Fibroblast of lung (primary cell): ENCODE data around the gene RAB13. TPM values are rescaled to one million over a fixed set of nuclear protein-coding genes. Genes with fewer than 3 reads are reported as not detected.

ENCODE experiments used
- DNase-seq, 2 donors: peaks; one replicate each; pipeline versions ENCODE4 v3.0.0 to v3.0.0-alpha.2; 2010; ENCODE audit warnings: low read depth in 2 of 2
- H2AFZ ChIP-seq: 2 replicates; pipeline ENCODE4 v1.5.1; 2012; ENCODE audit warnings: low read length, control low read depth, inconsistent platforms
- H3K27ac ChIP-seq: 2 replicates; pipeline ENCODE4 v1.5.1; 2011; ENCODE audit warnings: low read length, control low read depth; ENCODE audit not compliant: insufficient read depth
- H3K27me3 ChIP-seq: 2 replicates; pipeline ENCODE4 v1.5.1; 2011; ENCODE audit warnings: mild to moderate bottlenecking, low read length; ENCODE audit not compliant: control insufficient read depth, insufficient read depth
- H3K36me3 ChIP-seq: 2 replicates; pipeline ENCODE4 v1.5.1; 2011; ENCODE audit warnings: low read length; ENCODE audit not compliant: control insufficient read depth, insufficient read depth
- H3K4me1 ChIP-seq: 2 replicates; pipeline ENCODE4 v1.5.1; 2011; ENCODE audit warnings: low read length; ENCODE audit not compliant: control insufficient read depth, insufficient read depth; ENCODE audit errors: extremely low read depth
- H3K4me2 ChIP-seq: 2 replicates; pipeline ENCODE4 v1.5.1; 2011; ENCODE audit warnings: low read length, control low read depth; ENCODE audit not compliant: insufficient read depth; ENCODE audit errors: extremely low read depth
- H3K4me3 ChIP-seq, 4 experiments: fragments of 200-600 bp in 1 of 4; sonication (generic) in 1 of 4; replicated peaks in 1 of 4; 2 replicates each; pipeline ENCODE4 v1.5.1; 2011 to 2016; ENCODE audit warnings: low read length in 4 of 4, low read depth in 3 of 4, mild to moderate bottlenecking in 3 of 4, control low read depth in 2 of 4, inconsistent platforms in 1 of 4, mixed read lengths in 1 of 4; ENCODE audit not compliant: insufficient read depth in 1 of 4; ENCODE audit errors: control extremely low read depth in 1 of 4
- H3K79me2 ChIP-seq: 2 replicates; pipeline ENCODE4 v1.5.1; 2012; ENCODE audit warnings: mild to moderate bottlenecking, low read length, inconsistent platforms; ENCODE audit not compliant: control insufficient read depth, insufficient read depth
- H3K9ac ChIP-seq: 2 replicates; pipeline ENCODE4 v1.5.1; 2011; ENCODE audit warnings: mild to moderate bottlenecking, low read length, control low read depth; ENCODE audit not compliant: insufficient read depth
- H3K9me3 ChIP-seq: 2 replicates; pipeline ENCODE4 v1.5.1; 2012; ENCODE audit warnings: low read depth, low read length; ENCODE audit not compliant: control insufficient read depth, insufficient read depth
- H4K20me1 ChIP-seq: 2 replicates; pipeline ENCODE4 v1.5.1; 2011; ENCODE audit warnings: low read length; ENCODE audit not compliant: control insufficient read depth, insufficient read depth; ENCODE audit errors: extremely low read depth
- EZH2 ChIP-seq: IDR thresholded peaks from 2 replicates; pipeline ENCODE4 v1.5.1; 2012; ENCODE audit warnings: low read length, control low read depth, mild to moderate bottlenecking; ENCODE audit errors: missing control alignments
- polyA plus RNA-seq, 2 donors: library from polyadenylated mRNA; depleted of rRNA in 1 of 2; stranded (reverse) in 1 of 2; unstranded in 1 of 2; fragments of >200 nt; gene quantifications; 2 replicates each; pipeline ENCODE4 v1.2.1, GENCODE V29; 2011 to 2012; ENCODE audit warnings: missing spikeins in 1 of 2
- total RNA-seq: library from RNA; depleted of rRNA; stranded (reverse); fragments of >200 nt; gene quantifications from 2 replicates; pipeline ENCODE4 v1.2.1, GENCODE V29; 2014
- TF ChIP-seq, protein P1 (sequence below), 2 donors: IDR thresholded peaks in 1 of 2; conservative IDR thresholded peaks in 1 of 2; 1 replicate in 1 of 2; 2 replicates in 1 of 2; pipeline ENCODE4 v1.5.1; 2011 to 2012; ENCODE audit warnings: low read length in 2 of 2, control low read depth in 1 of 2, inconsistent platforms in 1 of 2, low read depth in 1 of 2, mild to moderate bottlenecking in 1 of 2

The RAB13 gene
- total and polyA plus RNA-seq, 2 donors (not counting 1 experiment from before 2014, with no cell fraction given), result 86.2 to 126 TPM

DNA sequence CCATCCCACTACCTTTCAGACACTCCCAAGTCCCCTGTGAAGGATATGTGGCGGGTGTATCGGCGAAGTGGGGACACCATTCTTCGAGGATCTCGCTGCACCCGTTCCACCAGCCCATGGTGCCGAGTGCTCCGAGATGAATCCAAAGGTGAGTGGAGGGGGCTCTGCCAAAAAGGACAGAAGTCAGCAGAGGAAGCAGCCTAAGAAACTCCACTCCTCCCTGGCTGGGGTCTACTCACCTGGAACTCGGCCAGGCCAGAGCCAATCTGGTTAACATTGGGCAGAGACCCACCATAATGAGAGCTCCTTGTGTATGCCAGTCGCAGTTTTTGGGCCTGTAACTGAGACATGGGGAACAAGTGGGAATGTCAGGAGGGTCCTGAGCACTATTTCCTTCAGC lies 31.3 kb downstream of the RAB13 start:
- no peaks in the 10 kb centered on the region for H3K27me3 ChIP-seq
- TF ChIP-seq, protein P1, sequence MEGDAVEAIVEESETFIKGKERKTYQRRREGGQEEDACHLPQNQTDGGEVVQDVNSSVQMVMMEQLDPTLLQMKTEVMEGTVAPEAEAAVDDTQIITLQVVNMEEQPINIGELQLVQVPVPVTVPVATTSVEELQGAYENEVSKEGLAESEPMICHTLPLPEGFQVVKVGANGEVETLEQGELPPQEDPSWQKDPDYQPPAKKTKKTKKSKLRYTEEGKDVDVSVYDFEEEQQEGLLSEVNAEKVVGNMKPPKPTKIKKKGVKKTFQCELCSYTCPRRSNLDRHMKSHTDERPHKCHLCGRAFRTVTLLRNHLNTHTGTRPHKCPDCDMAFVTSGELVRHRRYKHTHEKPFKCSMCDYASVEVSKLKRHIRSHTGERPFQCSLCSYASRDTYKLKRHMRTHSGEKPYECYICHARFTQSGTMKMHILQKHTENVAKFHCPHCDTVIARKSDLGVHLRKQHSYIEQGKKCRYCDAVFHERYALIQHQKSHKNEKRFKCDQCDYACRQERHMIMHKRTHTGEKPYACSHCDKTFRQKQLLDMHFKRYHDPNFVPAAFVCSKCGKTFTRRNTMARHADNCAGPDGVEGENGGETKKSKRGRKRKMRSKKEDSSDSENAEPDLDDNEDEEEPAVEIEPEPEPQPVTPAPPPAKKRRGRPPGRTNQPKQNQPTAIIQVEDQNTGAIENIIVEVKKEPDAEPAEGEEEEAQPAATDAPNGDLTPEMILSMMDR (conservative IDR thresholded peaks at IDR 0.05 in 1 of 2, IDR thresholded peaks at IDR 0.05 in 1 of 2; ENCODE audit: low read depth in 1 of 2, low read length in 2 of 2), result no peak
- no peak for TF ChIP-seq EZH2
- no peak for DNase-seq
- H3K9ac ChIP-seq, result no peak overlapping the region
- no peak overlapping the region for H3K4me3 ChIP-seq
- no peak overlapping the region for H3K27ac ChIP-seq
- no peak overlapping the region for H3K4me2 ChIP-seq
- peaks cover 38% of the 10 kb centered on the region for H3K79me2 ChIP-seq
- no peaks in the 10 kb centered on the region for H4K20me1 ChIP-seq
- H2AFZ ChIP-seq, result no peak overlapping the region
- no peaks in the 10 kb centered on the region for H3K9me3 ChIP-seq
- H3K4me1 ChIP-seq, result peaks cover 4% of the 10 kb centered on the region
- peaks cover 13% of the 10 kb centered on the region for H3K36me3 ChIP-seq

DNA sequence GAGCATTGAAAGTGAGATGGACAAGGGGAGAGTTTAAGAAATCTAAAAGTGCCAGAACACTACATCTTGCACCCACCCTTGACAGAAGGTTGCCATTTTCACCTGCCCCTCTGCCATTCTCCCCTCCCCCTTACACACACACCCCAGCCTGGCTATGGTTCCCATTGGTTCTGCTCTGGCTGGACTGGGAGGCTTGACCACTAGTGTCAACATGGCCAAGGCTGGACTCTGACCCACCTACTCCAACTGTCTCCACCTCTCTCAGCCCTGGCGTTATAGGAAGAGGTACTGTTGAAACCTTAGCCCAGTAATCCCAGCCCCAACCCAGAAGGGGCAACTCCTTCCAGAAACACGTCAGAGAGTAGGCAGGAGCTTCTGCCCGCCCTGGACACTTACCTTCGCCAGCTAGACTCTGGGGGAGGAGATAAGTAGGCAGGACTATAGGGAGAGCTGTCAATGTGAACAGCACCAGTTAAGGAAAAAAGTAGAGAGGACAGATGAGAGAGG lies 32.2 kb downstream of the RAB13 start:
- peaks cover 38% of the 10 kb centered on the region for H3K79me2 ChIP-seq
- peaks cover 15% of the 10 kb centered on the region for H3K36me3 ChIP-seq

DNA sequence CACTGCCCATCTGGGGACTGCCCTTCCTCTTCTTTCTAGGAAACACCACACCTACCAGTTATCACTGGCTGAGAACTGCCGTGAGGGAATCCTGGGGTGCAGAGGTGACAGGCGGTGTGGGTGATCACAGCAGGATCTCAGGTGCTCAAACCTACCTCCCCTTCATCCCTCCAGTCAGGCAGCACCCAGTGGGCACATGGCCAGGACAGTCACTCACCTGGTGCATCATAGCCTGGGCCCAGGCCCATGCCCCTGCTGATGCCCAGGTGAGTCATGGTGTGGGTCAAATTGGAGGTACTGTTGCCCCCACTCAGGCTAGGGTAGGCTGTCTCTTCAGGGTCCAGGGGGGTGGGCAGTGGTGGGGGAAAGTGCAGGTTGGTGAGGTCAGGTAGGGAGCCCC lies 34.3 kb downstream of the RAB13 start:
- peaks cover 25% of the 10 kb centered on the region for H3K79me2 ChIP-seq
- TF ChIP-seq, protein P1 (conservative IDR thresholded peaks at IDR 0.05 in 1 of 2, IDR thresholded peaks at IDR 0.05 in 1 of 2; ENCODE audit: low read depth in 1 of 2, low read length in 2 of 2), result no peak
- no peak for TF ChIP-seq EZH2
- H2AFZ ChIP-seq, result no peak overlapping the region

More for the DNA sequence above, 32.2 kb downstream of the RAB13 start:
- Histone ChIP-seq H3K27ac (no peak overlapping the region), H3K9ac (no peak overlapping the region), H2AFZ (no peak overlapping the region), H4K20me1 (no peaks in the 10 kb centered on the region), H3K4me3 (no peak overlapping the region), H3K9me3 (no peaks in the 10 kb centered on the region), H3K4me2 (no peak overlapping the region), H3K27me3 (no peaks in the 10 kb centered on the region), H3K4me1 (peaks cover 4% of the 10 kb centered on the region)
- no peak for TF ChIP-seq EZH2
- TF ChIP-seq, protein P1 (conservative IDR thresholded peaks at IDR 0.05 in 1 of 2, IDR thresholded peaks at IDR 0.05 in 1 of 2; ENCODE audit: low read depth in 1 of 2, low read length in 2 of 2), result no peak
- no peak for DNase-seq

More for the DNA sequence above, 34.3 kb downstream of the RAB13 start:
- H3K9me3 ChIP-seq, result no peaks in the 10 kb centered on the region
- H3K4me2 ChIP-seq, result no peak overlapping the region
- H3K27me3 ChIP-seq, result no peaks in the 10 kb centered on the region
- peaks cover 20% of the 10 kb centered on the region for H3K36me3 ChIP-seq
- no peak overlapping the region for H3K9ac ChIP-seq
- no peaks in the 10 kb centered on the region for H4K20me1 ChIP-seq
- peaks cover 2% of the 10 kb centered on the region for H3K4me1 ChIP-seq
- DNase-seq, result no peak
- no peak overlapping the region for H3K27ac ChIP-seq
- no peak overlapping the region for H3K4me3 ChIP-seq
